A549 treated with AZD9567 at 1 μM for 4 hours (cell line): ENCODE measurements around the gene BTG1. TPM values are rescaled to one million over a fixed set of nuclear protein-coding genes. Genes with fewer than 3 reads are reported as not detected.

Source experiments
- total RNA-seq: library from RNA; stranded (reverse); fragments of 200-300 nt; extraction: Qiagen RNA extraction; gene quantifications from 5 replicates; pipeline ENCODE4 v1.2.3, GENCODE V29; 2022; ENCODE audit not compliant: insufficient read depth

The BTG1 gene, protein sequence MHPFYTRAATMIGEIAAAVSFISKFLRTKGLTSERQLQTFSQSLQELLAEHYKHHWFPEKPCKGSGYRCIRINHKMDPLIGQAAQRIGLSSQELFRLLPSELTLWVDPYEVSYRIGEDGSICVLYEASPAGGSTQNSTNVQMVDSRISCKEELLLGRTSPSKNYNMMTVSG
- 49.5 to 58.7 TPM (median 56.4 TPM) in 5 replicates for total RNA-seq

DNA sequence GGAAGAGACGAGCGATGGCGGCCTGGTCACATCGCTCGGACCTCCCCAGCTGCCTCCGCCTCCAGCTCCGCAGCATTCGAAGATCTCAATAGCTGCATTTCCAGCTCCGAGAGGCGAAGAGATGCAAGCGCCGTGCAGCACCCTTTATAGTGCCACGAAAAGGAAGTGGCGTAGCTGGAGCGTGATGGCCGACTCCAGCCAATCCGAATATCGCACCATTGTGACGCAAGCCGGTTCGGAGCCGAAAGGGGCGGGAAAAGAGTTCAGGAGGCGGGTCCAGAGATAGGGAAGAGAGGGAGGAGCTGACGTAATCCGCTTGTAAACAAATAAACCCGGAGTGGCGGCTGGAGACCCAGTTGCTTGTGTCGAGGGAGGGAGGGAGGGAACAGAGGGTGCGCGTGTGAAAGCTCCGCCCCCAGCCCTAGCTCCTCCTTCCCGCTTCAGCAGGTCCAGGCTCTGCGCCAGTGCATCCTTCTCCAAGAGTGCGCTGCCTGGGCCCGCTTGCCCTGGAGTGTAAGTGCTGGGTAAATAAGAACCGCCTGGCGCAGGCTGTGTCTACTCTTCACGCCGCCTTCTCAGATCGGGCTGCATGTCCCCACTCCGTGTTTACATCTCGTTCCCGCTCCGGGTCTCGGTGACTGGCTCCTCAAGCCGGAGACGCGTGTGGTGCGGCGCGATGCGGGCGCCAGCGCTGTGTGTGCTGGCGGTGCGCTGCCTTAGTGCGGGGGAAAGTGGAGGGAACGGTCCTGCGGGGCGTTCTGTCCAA is at the start of gene BTG1:
BTG1 (minus strand) TSS at position 116 of the 766 bp plus-strand sequence. CDS start 311 bp downstream, outside the sequence.

